NCI-H1436 (cell line): Measurements from ENCODE around the gene ALB.

Experiments used
- DNase-seq: peaks from one replicate; lab custom pipeline; 2025; lab: John Stamatoyannopoulos, UW

ALB gene

DNA sequence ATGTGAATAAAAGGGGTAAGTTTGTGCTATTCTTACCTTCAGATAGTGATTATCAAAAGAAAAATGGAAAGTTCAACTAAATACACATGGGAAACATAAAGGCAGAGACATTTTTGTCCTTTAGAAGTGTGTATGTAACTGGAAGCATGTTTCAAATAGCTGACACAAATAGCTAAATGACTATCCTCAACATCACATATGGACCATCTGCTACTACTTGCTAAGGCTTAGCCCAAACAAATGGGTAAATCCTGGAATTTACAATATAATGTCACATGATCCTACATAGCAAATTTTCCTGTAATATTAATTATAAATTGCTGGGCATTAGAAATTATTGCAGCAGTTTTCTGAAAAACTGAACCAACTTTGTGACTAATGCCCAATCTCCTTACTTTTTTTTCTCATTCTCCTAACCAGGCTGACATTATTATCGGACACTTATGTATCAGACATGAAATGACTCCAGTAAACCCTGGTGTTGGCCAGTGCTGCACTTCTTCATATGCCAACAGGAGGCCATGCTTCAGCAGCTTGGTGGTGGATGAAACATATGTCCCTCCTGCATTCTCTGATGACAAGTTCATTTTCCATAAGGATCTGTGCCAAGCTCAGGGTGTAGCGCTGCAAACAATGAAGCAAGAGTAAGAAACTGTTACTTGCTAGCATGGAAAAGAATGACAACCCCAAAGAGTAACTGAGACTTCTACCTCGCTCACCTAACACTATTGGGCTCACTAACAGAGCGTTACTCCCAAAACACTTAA lies 48.1 kb downstream of the ALB start:
- no peak for DNase-seq

- no peak for DNase-seq
These were observed 49.0 kb downstream of the ALB start for GRCh38 chr4:73452953-73453700.

DNA sequence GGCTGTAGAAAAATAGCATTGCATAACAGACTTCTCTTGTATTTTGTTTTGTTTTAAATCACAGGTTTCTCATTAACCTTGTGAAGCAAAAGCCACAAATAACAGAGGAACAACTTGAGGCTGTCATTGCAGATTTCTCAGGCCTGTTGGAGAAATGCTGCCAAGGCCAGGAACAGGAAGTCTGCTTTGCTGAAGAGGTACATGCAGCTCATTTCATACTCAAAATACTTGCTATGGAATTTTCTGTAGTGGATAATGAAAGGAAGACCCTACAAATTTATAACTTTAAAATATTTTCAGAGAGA lies 49.6 kb downstream of the ALB start:
- DNase-seq: no peak

- no peak for DNase-seq
These were observed 50.8 kb downstream of the ALB start for GRCh38 chr4:73454920-73455319.

DNA sequence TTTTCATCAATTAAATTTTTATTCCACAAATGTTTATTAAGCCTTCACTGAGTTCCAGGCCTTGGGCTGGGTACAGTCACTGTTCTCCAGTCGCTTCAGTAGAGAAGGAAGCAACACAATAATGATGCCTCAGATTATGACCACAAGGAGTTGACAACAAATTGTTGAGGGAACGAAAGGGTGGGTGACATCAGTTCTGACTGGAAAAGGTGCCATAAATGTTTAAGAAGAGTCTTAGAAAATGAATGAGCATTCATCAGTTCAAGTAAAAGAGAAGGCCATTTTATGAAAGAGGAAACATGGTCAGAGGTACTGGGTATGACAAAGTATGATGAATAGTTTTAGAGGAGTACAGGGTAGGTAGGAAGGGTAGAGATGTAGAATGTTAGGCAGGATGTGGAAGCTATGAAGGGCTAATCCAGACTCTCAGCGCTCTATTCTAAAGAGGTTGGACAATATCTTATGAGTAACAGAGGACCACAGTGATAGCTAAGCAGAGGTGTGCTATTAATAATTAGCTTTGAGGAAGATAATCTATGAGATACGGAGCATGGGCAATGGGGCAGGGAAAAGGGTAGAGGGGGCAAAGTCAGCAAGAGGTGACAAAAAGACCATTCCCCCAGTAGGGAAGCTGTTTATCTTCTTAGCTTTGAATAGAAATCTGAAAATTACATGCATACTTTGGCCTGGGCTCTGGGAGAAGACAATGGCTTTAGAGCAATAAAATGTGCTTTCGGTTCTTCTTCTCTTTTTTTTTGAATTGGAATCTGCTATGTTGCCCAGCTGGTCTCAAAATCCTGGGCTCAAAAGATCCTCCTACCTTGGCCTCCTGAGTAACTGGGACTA lies 52.3 kb downstream of the ALB start:
- DNase-seq: no peak

GRCh38 chr4:73458184-73459047 lies 54.3 kb downstream of the ALB start:
- no peak for DNase-seq

DNA sequence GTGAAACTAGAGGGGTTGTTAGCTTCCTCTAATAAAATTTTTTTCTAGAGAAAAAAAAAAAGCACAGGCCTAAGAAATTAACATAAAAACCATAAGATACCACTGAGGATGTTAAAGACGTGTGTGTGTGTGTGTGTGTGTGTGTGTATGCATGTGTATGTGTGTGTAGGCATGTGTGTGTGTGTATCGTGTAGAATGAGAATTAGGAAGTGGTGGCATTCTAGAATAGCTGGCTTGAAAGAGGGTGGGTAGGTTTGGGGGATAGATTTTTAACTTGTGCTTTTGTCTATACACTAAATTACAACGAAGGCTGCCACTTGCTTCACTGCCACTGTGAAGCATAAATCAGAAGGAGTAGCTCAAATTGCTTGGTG lies 54.9 kb downstream of the ALB start:
- no peak for DNase-seq

GRCh38 chr4:73460913-73461522 lies 56.9 kb downstream of the ALB start:
- DNase-seq: no peak

DNA sequence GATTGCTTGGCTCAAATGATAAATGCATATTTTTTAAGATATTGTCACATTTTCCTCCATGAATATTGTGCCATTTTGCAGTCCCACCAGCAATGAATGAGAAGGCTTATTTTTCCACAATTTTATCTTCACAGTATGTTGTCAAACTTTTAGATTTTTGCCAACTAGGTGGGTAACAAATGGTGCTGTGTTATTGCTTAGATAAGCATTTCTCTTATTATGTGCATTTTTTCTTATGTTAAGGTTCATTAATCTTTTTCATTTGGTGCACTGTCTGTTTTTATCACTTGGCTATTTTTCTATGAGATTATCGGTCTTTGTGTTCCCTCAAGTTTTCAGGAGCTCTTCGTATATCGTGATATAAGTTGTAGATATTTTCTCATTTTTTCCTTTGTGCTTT lies 64.1 kb downstream of the ALB start:
- DNase-seq: no peak

GRCh38 chr4:73470728-73471127 lies 66.6 kb downstream of the ALB start:
- DNase-seq: no peak
